Stomach smooth muscle (tissue), 2 donors: ENCODE measurements around the gene TBC1D3B.
"Not testable (repeated sequence)": the region's sequence is repeated elsewhere in the genome, so short reads cannot be mapped to it uniquely, and the experiment has no call there.

Experiments
- H3K27ac ChIP-seq: one replicate; pipeline ENCODE4 v1.7.0; 2013; ENCODE audit warnings: mild to moderate bottlenecking, low read length, inconsistent platforms
- H3K27me3 ChIP-seq, 2 donors: one replicate each; pipeline ENCODE4 v1.7.0; 2013; ENCODE audit warnings: low read length in 2 of 2; ENCODE audit not compliant: insufficient read depth in 2 of 2, control insufficient read depth in 1 of 2
- H3K36me3 ChIP-seq, 2 donors: one replicate each; pipeline ENCODE4 v1.7.0; 2013; ENCODE audit warnings: low read length in 2 of 2; ENCODE audit not compliant: control insufficient read depth in 2 of 2, insufficient read depth in 2 of 2
- H3K4me1 ChIP-seq: one replicate; pipeline ENCODE4 v1.7.0; 2013; ENCODE audit warnings: low read length; ENCODE audit not compliant: control insufficient read depth, insufficient read depth
- H3K4me3 ChIP-seq, 2 donors: one replicate each; pipeline ENCODE4 v1.7.0; 2013; ENCODE audit warnings: low read length in 2 of 2
- H3K9ac ChIP-seq, 2 donors: one replicate each; pipeline ENCODE4 v1.7.0; 2013; ENCODE audit warnings: low read length in 2 of 2, mild to moderate bottlenecking in 1 of 2
- H3K9me3 ChIP-seq, 2 donors: one replicate each; pipeline ENCODE4 v1.7.0; 2013; ENCODE audit warnings: low read length in 2 of 2; ENCODE audit not compliant: control insufficient read depth in 2 of 2
- donor health status: healthy.
- donor health status: Pancreatic carcinoma.

TBC1D3B gene

GRCh38 chr17:36211484-36212271, 35.2 kb upstream of the TBC1D3B start:
- not testable (repeated sequence) for H3K4me3 ChIP-seq, H3K9me3 ChIP-seq, H3K4me1 ChIP-seq, H3K27ac ChIP-seq, H3K9ac ChIP-seq, H3K27me3 ChIP-seq, H3K36me3 ChIP-seq

- not testable (repeated sequence) for H3K4me3 ChIP-seq, H3K36me3 ChIP-seq, H3K9ac ChIP-seq, H3K4me1 ChIP-seq, H3K27me3 ChIP-seq, H3K9me3 ChIP-seq, H3K27ac ChIP-seq
Measured at GRCh38 chr17:36210439-36211211, 34.2 kb upstream of the TBC1D3B start, which contains the start of gene CCL4L2. TSS of gene CCL4L2 (plus strand) at chr17:36211063.

GRCh38 chr17:36209575-36209974, 33.1 kb upstream of the TBC1D3B start:
- no peaks in the 10 kb centered on the region for H3K4me1 ChIP-seq
- no peak overlapping the region for H3K9ac ChIP-seq
- no peak overlapping the region for H3K4me3 ChIP-seq
- peaks cover 0 to 5% of the 10 kb centered on the region in 2 donors for H3K27me3 ChIP-seq
- H3K27ac ChIP-seq: no peak overlapping the region
- no peaks in the 10 kb centered on the region for H3K36me3 ChIP-seq
- H3K9me3 ChIP-seq: no peaks in the 10 kb centered on the region

GRCh38 chr17:36207383-36207782, 30.9 kb upstream of the TBC1D3B start:
- not testable (repeated sequence) for H3K9ac ChIP-seq, H3K27ac ChIP-seq, H3K36me3 ChIP-seq, H3K27me3 ChIP-seq, H3K4me1 ChIP-seq, H3K9me3 ChIP-seq, H3K4me3 ChIP-seq

- H3K4me1 ChIP-seq, H3K9ac ChIP-seq, H3K4me3 ChIP-seq, H3K27me3 ChIP-seq, H3K27ac ChIP-seq, H3K36me3 ChIP-seq, H3K9me3 ChIP-seq: not testable (repeated sequence)
Measured at GRCh38 chr17:36206486-36206821, 30.0 kb upstream of the TBC1D3B start.

- Histone ChIP-seq H3K4me3 (no peak overlapping the region), H3K27me3 (peaks cover 0 to 2% of the 10 kb centered on the region in 2 donors), H3K36me3 (no peaks in the 10 kb centered on the region), H3K27ac (no peak overlapping the region), H3K9ac (no peak overlapping the region), H3K9me3 (no peaks in the 10 kb centered on the region), H3K4me1 (no peaks in the 10 kb centered on the region)
Measured at GRCh38 chr17:36205637-36206485, 29.4 kb upstream of the TBC1D3B start.

GRCh38 chr17:36204724-36205500, 28.5 kb upstream of the TBC1D3B start:
- H3K27me3 ChIP-seq: peaks cover 0 to 4% of the 10 kb centered on the region in 2 donors
- H3K4me1 ChIP-seq: no peaks in the 10 kb centered on the region
- no peak overlapping the region for H3K9ac ChIP-seq
- no peaks in the 10 kb centered on the region for H3K9me3 ChIP-seq
- no peak overlapping the region for H3K27ac ChIP-seq
- no peaks in the 10 kb centered on the region for H3K36me3 ChIP-seq
- H3K4me3 ChIP-seq: no peak overlapping the region

- H3K36me3 ChIP-seq: no peaks in the 10 kb centered on the region
- H3K27me3 ChIP-seq: peaks cover 0 to 9% of the 10 kb centered on the region in 2 donors
- no peak overlapping the region for H3K9ac ChIP-seq
- no peaks in the 10 kb centered on the region for H3K9me3 ChIP-seq
- H3K4me1 ChIP-seq: no peaks in the 10 kb centered on the region
- H3K27ac ChIP-seq: no peak overlapping the region
- H3K4me3 ChIP-seq: no peak overlapping the region
Measured at GRCh38 chr17:36203335-36203734, 26.9 kb upstream of the TBC1D3B start.

GRCh38 chr17:36201506-36201905, 25.1 kb upstream of the TBC1D3B start:
- not testable (repeated sequence) for H3K36me3 ChIP-seq, H3K27ac ChIP-seq, H3K4me1 ChIP-seq, H3K4me3 ChIP-seq, H3K9me3 ChIP-seq, H3K9ac ChIP-seq
- peaks cover 0 to 13% of the 10 kb centered on the region in 2 donors for H3K27me3 ChIP-seq

GRCh38 chr17:36201102-36201501, 24.7 kb upstream of the TBC1D3B start:
- H3K36me3 ChIP-seq, H3K9me3 ChIP-seq, H3K9ac ChIP-seq, H3K27ac ChIP-seq, H3K4me3 ChIP-seq, H3K4me1 ChIP-seq: not testable (repeated sequence)
- H3K27me3 ChIP-seq: peaks cover 0 to 17% of the 10 kb centered on the region in 2 donors
